SK-N-SH treated with all-trans-retinoic acid at 6 μM for 48 hours (cell line): ENCODE measurements around the gene MTREX.

Experiments
- ATAC-seq: fragments of 200-7000 bp; cut with Tn5 transposase; 3 replicates; pipeline ENCODE4 v1.9.1; 2020; ENCODE audit warnings: mild to moderate bottlenecking, moderate library complexity
- ARNTL ChIP-seq: fragments of 450-650 bp; formaldehyde crosslinking; IDR thresholded peaks from 2 replicates; pipeline ENCODE4 v1.5.0; 2020; ENCODE audit warnings: low read depth, mild to moderate bottlenecking, moderate library complexity, borderline replicate concordance
- BACH2 ChIP-seq: fragments of 250-450 bp; sonication (Bioruptor Pico); IDR thresholded peaks from 2 replicates; pipeline ENCODE4 v1.9.0; 2021; ENCODE audit warnings: mild to moderate bottlenecking, borderline replicate concordance
- CREB5 ChIP-seq: fragments of 250-450 bp; sonication (Bioruptor Pico); IDR thresholded peaks from 2 replicates; pipeline ENCODE4 v1.5.1; 2020; ENCODE audit warnings: low read depth, mild to moderate bottlenecking, moderate library complexity
- CSRNP3 ChIP-seq: fragments of 250-450 bp; sonication (Bioruptor Pico); IDR thresholded peaks from 2 replicates; pipeline ENCODE4 v1.5.1; 2021; ENCODE audit warnings: mild to moderate bottlenecking, moderate library complexity
- ESRRG ChIP-seq: fragments of 250-450 bp; sonication (Bioruptor Pico); IDR thresholded peaks from 2 replicates; pipeline ENCODE4 v1.6.1; 2021; ENCODE audit warnings: mild to moderate bottlenecking
- ISL1 ChIP-seq: fragments of 250-450 bp; sonication (Bioruptor Pico); IDR thresholded peaks from 2 replicates; pipeline ENCODE4 v2.1.2; 2022; ENCODE audit warnings: mild to moderate bottlenecking, moderate library complexity
- OSR1 ChIP-seq: fragments of 250-450 bp; sonication (Bioruptor Pico); IDR thresholded peaks from 2 replicates; pipeline ENCODE4 v1.8.0; 2022; ENCODE audit warnings: moderate library complexity, mild to moderate bottlenecking, inconsistent platforms
- PATZ1 ChIP-seq: fragments of 250-450 bp; sonication (Bioruptor Pico); IDR thresholded peaks from 2 replicates; pipeline ENCODE4 v1.8.0; 2020; ENCODE audit warnings: mild to moderate bottlenecking, moderate library complexity, borderline replicate concordance
- PPARA ChIP-seq: fragments of 250-450 bp; sonication (Bioruptor Pico); IDR thresholded peaks from 2 replicates; pipeline ENCODE4 v1.5.0; 2020; ENCODE audit warnings: mild to moderate bottlenecking, borderline replicate concordance
- RARB ChIP-seq: fragments of 250-450 bp; sonication (Bioruptor Pico); IDR thresholded peaks from 2 replicates; pipeline ENCODE4 v1.8.0; 2021; ENCODE audit warnings: mild to moderate bottlenecking, moderate library complexity
- SNAI2 ChIP-seq: fragments of 250-450 bp; sonication (Bioruptor Pico); IDR thresholded peaks from 2 replicates; pipeline ENCODE4 v1.5.0; 2020; ENCODE audit warnings: mild to moderate bottlenecking, moderate library complexity
- TCF4 ChIP-seq: fragments of 250-450 bp; sonication (Bioruptor Pico); IDR thresholded peaks from 2 replicates; pipeline ENCODE4 v1.8.0; 2021; ENCODE audit warnings: mild to moderate bottlenecking, moderate library complexity, borderline replicate concordance
- TOX ChIP-seq: fragments of 250-450 bp; sonication (Bioruptor Pico); IDR thresholded peaks from 2 replicates; pipeline ENCODE4 v1.8.0; 2021; ENCODE audit warnings: mild to moderate bottlenecking, moderate library complexity, borderline replicate concordance
- ZFP3 ChIP-seq: fragments of 250-450 bp; sonication (Bioruptor Pico); IDR thresholded peaks from 2 replicates; pipeline ENCODE4 v1.5.0; 2020; ENCODE audit warnings: mild to moderate bottlenecking, moderate library complexity
- ZFP30 ChIP-seq: fragments of 450-650 bp; formaldehyde crosslinking; IDR thresholded peaks from 2 replicates; pipeline ENCODE4 v1.5.0; 2022; ENCODE audit warnings: mild to moderate bottlenecking, moderate library complexity
- ZNF565 ChIP-seq: fragments of 450-650 bp; formaldehyde crosslinking; conservative IDR thresholded peaks from 2 replicates; pipeline ENCODE4 v1.5.0; 2020; ENCODE audit warnings: low read depth, mild to moderate bottlenecking, moderate library complexity
- ZNF70 ChIP-seq: fragments of 450-650 bp; formaldehyde crosslinking; IDR thresholded peaks from 2 replicates; pipeline ENCODE4 v1.5.0; 2020; ENCODE audit warnings: mild to moderate bottlenecking, moderate library complexity
- ZNF8 ChIP-seq: fragments of 450-650 bp; formaldehyde crosslinking; IDR thresholded peaks from 2 replicates; pipeline ENCODE4 v1.5.0; 2020; ENCODE audit warnings: mild to moderate bottlenecking, moderate library complexity
- TF ChIP-seq, protein P1 (sequence below): fragments of 250-450 bp; sonication (Bioruptor Pico); IDR thresholded peaks from 2 replicates; pipeline ENCODE4 v1.5.0; 2020; ENCODE audit warnings: mild to moderate bottlenecking, moderate library complexity
- TF ChIP-seq, protein P2 (sequence below): fragments of 250-450 bp; sonication (Bioruptor Pico); IDR thresholded peaks from 2 replicates; pipeline ENCODE4 v1.8.0; 2021; ENCODE audit warnings: low read depth, mild to moderate bottlenecking, moderate library complexity, borderline replicate concordance

MTREX gene

DNA sequence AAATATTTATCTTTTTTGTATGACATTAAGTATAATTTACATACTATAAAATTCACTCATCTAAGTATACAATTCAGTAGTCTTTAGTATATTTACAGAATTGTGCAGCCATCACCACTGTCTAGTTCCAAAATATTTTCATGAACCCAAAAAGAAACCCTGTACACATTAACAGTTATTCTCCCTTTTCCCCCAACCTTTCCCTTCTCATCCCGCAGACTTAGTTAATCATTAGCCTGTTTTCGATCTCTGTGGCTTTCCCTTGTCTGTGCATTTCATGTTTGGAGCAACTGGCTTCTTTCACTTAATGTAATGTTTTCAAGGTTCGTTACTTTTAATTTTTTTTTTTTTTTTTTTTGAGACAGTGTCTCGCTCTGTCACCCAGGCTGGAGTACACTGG is 37.5 kb downstream of the MTREX start:
- no peak for ATAC-seq
- TF ChIP-seq PPARA (no peak), ZNF70 (CRISPR knock-in tag) (no peak), ZFP30 (CRISPR knock-in tag) (no peak), OSR1 (CRISPR knock-in tag) (no peak), TOX (no peak), BACH2 (CRISPR knock-in tag) (no peak), ISL1 (no peak), ZNF565 (CRISPR knock-in tag) (no peak), ZNF8 (CRISPR knock-in tag) (no peak), ARNTL (CRISPR knock-in tag) (no peak), ESRRG (CRISPR knock-in tag) (no peak), CSRNP3 (CRISPR knock-in tag) (no peak), TCF4 (no peak), RARB (no peak), CREB5 (no peak), SNAI2 (CRISPR knock-in tag) (no peak), PATZ1 (CRISPR knock-in tag) (no peak)
- TF ChIP-seq, protein P1, sequence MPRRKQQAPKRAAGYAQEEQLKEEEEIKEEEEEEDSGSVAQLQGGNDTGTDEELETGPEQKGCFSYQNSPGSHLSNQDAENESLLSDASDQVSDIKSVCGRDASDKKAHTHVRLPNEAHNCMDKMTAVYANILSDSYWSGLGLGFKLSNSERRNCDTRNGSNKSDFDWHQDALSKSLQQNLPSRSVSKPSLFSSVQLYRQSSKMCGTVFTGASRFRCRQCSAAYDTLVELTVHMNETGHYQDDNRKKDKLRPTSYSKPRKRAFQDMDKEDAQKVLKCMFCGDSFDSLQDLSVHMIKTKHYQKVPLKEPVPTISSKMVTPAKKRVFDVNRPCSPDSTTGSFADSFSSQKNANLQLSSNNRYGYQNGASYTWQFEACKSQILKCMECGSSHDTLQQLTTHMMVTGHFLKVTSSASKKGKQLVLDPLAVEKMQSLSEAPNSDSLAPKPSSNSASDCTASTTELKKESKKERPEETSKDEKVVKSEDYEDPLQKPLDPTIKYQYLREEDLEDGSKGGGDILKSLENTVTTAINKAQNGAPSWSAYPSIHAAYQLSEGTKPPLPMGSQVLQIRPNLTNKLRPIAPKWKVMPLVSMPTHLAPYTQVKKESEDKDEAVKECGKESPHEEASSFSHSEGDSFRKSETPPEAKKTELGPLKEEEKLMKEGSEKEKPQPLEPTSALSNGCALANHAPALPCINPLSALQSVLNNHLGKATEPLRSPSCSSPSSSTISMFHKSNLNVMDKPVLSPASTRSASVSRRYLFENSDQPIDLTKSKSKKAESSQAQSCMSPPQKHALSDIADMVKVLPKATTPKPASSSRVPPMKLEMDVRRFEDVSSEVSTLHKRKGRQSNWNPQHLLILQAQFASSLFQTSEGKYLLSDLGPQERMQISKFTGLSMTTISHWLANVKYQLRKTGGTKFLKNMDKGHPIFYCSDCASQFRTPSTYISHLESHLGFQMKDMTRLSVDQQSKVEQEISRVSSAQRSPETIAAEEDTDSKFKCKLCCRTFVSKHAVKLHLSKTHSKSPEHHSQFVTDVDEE (CRISPR knock-in tag) = no peak
- TF ChIP-seq, protein P2, sequence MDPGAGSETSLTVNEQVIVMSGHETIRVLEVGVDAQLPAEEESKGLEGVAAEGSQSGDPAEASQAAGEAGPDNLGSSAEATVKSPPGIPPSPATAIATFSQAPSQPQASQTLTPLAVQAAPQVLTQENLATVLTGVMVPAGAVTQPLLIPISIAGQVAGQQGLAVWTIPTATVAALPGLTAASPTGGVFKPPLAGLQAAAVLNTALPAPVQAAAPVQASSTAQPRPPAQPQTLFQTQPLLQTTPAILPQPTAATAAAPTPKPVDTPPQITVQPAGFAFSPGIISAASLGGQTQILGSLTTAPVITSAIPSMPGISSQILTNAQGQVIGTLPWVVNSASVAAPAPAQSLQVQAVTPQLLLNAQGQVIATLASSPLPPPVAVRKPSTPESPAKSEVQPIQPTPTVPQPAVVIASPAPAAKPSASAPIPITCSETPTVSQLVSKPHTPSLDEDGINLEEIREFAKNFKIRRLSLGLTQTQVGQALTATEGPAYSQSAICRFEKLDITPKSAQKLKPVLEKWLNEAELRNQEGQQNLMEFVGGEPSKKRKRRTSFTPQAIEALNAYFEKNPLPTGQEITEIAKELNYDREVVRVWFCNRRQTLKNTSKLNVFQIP (CRISPR knock-in tag) = no peak

DNA sequence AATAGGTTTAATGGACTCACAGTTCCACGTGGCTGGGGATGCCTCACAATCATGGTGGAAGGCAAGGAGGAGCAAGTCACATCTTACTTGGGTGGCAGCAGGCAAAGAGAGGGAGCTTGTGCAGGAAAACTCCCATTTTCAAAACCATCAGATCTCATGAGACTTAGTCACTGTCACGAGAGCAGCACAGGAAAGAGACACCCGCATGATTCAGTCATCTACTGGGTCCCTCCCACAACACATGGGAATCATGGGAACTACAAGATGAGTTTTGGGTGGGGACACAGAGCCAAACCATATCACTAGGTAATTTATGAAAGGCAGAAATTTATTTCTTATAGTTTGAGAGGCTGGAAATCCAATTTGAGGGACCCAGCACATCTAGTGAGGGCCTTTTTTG is 40.0 kb downstream of the MTREX start:
- ATAC-seq = no peak

More for the DNA sequence above, 40.0 kb downstream of the MTREX start:
- no peak for TF ChIP-seq TCF4
- TF ChIP-seq CREB5 = no peak
- TF ChIP-seq ZFP3 = no peak
- TF ChIP-seq ESRRG (CRISPR knock-in tag) = no peak
- TF ChIP-seq CSRNP3 (CRISPR knock-in tag) = no peak
- no peak for TF ChIP-seq ZNF565 (CRISPR knock-in tag)
